ENCODE results near the gene NUDCD3. TPM values are rescaled to one million over a fixed set of nuclear protein-coding genes. Genes with fewer than 3 reads are reported as not detected.

NUDCD3 gene
- total RNA-seq, 1 donor from 2014 or later: 71.7 TPM

GRCh38 chr7:44441079-44441478 lies 49.4 kb downstream of the NUDCD3 start:
- H3K36me3 ChIP-seq (ENCODE audit: control insufficient read depth, insufficient read depth, low read length): no peaks in the 10 kb centered on the region

DNA sequence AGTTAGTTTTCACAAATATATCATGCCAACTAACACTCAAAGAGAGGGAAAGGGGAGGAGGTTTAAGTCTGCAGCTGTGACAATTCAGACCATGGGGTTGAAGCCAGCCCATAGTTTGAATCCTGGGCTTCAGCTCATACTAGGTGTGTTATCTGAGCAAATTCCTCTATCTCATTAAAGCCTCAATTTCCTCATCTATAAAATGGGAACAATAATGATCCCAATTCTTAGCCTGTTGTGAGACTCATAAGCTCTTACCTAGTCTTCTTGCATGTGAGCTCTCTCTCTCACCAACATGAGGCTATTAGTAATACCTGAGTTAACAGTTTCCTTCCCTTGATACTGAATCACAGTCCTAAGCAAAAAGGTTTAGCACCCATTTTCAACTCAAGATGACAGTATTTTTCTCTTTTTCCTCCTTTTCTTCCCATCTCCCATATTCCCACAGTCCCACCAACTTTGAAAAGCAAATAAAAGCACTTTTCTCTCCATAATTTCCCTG lies 49.8 kb downstream of the NUDCD3 start:
- no peaks in the 10 kb centered on the region for H3K27me3 ChIP-seq (ENCODE audit: control insufficient read depth, insufficient read depth, low read length)
- no peak overlapping the region for H3K4me3 ChIP-seq (ENCODE audit: low read depth, low read length)
- no peaks in the 10 kb centered on the region for H3K36me3 ChIP-seq (ENCODE audit: control insufficient read depth, insufficient read depth, low read length)
- no peak for DNase-seq (ENCODE audit: low read depth)
- TF ChIP-seq CTCF (IDR thresholded peaks at IDR 0.05; ENCODE audit: insufficient read depth, low read length, poor library complexity, severe bottlenecking): no peak

More at GRCh38 chr7:44441079-44441478, 49.4 kb downstream of the NUDCD3 start:
- DNase-seq (ENCODE audit: low read depth): no peak
- no peaks in the 10 kb centered on the region for H3K27me3 ChIP-seq (ENCODE audit: control insufficient read depth, insufficient read depth, low read length)
- no peak overlapping the region for H3K4me3 ChIP-seq (ENCODE audit: low read depth, low read length)
- TF ChIP-seq CTCF (IDR thresholded peaks at IDR 0.05; ENCODE audit: insufficient read depth, low read length, poor library complexity, severe bottlenecking): no peak

DNA sequence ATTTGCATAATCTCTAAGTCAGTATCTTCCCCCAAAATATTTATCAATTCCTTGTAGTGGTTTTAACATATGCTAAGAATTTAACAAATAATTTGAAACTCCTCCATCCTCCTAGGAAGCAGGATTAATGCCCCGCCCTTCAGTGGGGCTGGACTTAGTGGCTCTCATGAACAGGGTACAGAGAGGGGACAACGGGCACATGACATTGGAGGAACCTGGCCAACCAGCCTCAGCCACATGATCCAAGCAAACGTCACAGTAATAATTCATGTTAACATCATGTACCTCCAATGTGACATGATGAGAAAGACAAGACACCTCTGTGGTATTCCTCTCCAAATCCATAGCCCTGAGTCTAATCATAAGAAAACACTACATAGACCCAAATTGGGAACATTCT lies 50.5 kb downstream of the NUDCD3 start:
- no peak overlapping the region for H3K4me3 ChIP-seq (ENCODE audit: low read depth, low read length)
- TF ChIP-seq CTCF (IDR thresholded peaks at IDR 0.05; ENCODE audit: insufficient read depth, low read length, poor library complexity, severe bottlenecking): no peak
- no peaks in the 10 kb centered on the region for H3K36me3 ChIP-seq (ENCODE audit: control insufficient read depth, insufficient read depth, low read length)
- no peak for DNase-seq (ENCODE audit: low read depth)
- no peaks in the 10 kb centered on the region for H3K27me3 ChIP-seq (ENCODE audit: control insufficient read depth, insufficient read depth, low read length)

- no peak overlapping the region for H3K4me3 ChIP-seq (ENCODE audit: low read depth, low read length)
- no peaks in the 10 kb centered on the region for H3K36me3 ChIP-seq (ENCODE audit: control insufficient read depth, insufficient read depth, low read length)
- TF ChIP-seq CTCF (IDR thresholded peaks at IDR 0.05; ENCODE audit: insufficient read depth, low read length, poor library complexity, severe bottlenecking): no peak
- H3K27me3 ChIP-seq (ENCODE audit: control insufficient read depth, insufficient read depth, low read length): no peaks in the 10 kb centered on the region
- no peak for DNase-seq (ENCODE audit: low read depth)
Measured at GRCh38 chr7:44438816-44439215, 51.6 kb downstream of the NUDCD3 start.

DNA sequence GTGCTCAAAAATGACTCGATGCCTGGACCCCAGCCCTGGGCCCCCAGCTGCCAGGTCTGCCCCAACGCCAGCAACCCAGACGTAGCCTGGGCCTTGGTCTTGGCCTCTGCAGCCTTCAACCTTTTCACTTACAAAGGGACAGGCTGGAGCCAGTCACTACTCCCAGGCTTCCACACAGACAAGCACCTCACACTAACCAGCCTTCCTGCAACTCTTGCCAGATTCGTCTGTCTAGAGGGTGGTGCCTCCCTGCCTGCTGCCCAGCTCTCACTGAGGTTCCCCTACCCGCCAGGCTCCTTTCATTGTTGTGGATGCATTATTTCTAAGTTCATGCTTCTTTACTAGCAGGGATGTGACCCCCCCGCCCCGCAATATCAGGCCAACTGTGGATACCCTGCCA lies 56.3 kb downstream of the NUDCD3 start:
- Histone ChIP-seq H3K27me3 (ENCODE audit: control insufficient read depth, insufficient read depth, low read length) (no peaks in the 10 kb centered on the region), H3K36me3 (ENCODE audit: control insufficient read depth, insufficient read depth, low read length) (no peaks in the 10 kb centered on the region), H3K4me3 (ENCODE audit: low read depth, low read length) (no peak overlapping the region)
- no peak for DNase-seq (ENCODE audit: low read depth)
- no peak for TF ChIP-seq CTCF (IDR thresholded peaks at IDR 0.05; ENCODE audit: insufficient read depth, low read length, poor library complexity, severe bottlenecking)

DNA sequence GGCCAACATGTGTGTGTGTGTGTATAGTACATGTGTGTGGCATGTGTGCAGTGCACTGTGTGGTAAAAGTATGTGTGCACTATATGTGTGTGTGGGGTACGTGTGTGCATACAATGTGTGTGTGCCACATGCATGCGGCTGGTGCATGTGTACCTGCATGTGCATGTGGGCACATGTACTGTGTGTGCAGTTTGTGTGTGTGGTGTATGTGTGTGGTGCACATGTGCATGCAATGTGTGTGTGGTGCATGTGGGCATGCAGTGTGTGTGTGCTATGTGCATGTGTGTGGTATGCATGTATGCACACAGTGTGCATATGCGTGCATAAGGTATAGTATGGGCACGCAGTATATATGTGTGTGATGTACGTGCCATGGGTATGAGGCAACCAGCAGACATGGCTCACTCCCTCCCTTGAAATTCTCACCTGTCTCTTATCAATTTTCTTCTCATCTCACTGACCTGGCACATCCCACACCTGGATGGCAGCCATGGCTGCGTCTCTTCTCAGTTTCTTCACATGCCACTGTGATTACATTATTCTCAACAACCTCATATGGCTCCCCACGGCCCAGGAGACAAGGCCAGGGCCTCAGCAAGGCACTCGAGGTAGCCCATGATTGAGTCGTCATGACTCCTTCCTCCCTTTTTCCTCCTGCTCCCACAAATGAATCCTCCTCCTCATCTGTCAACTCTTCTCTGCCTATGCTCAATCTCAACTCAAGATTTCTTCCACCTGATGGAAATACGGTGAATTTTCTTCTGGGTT lies 57.0 kb downstream of the NUDCD3 start:
- no peaks in the 10 kb centered on the region for H3K36me3 ChIP-seq (ENCODE audit: control insufficient read depth, insufficient read depth, low read length)
- no peak for TF ChIP-seq CTCF (IDR thresholded peaks at IDR 0.05; ENCODE audit: insufficient read depth, low read length, poor library complexity, severe bottlenecking)
- DNase-seq (ENCODE audit: low read depth): no peak
- H3K4me3 ChIP-seq (ENCODE audit: low read depth, low read length): no peak overlapping the region
- no peaks in the 10 kb centered on the region for H3K27me3 ChIP-seq (ENCODE audit: control insufficient read depth, insufficient read depth, low read length)
